A549 treated with ZK216348 at 1 μM for 4 hours (cell line): Measurements from ENCODE around the gene DNPH1. TPM values are rescaled to one million over a fixed set of nuclear protein-coding genes. Genes with fewer than 3 reads are reported as not detected.

ENCODE experiments used
- total RNA-seq: library from RNA; stranded (reverse); fragments of 200-300 nt; extraction: Qiagen RNA extraction; gene quantifications from 5 replicates; pipeline ENCODE4 v1.2.3, GENCODE V29; 2022; ENCODE audit warnings: low read depth

The DNPH1 gene, protein sequence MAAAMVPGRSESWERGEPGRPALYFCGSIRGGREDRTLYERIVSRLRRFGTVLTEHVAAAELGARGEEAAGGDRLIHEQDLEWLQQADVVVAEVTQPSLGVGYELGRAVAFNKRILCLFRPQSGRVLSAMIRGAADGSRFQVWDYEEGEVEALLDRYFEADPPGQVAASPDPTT
- total RNA-seq, result 55.7 to 104 TPM (median 97.9 TPM) in 5 replicates

DNA sequence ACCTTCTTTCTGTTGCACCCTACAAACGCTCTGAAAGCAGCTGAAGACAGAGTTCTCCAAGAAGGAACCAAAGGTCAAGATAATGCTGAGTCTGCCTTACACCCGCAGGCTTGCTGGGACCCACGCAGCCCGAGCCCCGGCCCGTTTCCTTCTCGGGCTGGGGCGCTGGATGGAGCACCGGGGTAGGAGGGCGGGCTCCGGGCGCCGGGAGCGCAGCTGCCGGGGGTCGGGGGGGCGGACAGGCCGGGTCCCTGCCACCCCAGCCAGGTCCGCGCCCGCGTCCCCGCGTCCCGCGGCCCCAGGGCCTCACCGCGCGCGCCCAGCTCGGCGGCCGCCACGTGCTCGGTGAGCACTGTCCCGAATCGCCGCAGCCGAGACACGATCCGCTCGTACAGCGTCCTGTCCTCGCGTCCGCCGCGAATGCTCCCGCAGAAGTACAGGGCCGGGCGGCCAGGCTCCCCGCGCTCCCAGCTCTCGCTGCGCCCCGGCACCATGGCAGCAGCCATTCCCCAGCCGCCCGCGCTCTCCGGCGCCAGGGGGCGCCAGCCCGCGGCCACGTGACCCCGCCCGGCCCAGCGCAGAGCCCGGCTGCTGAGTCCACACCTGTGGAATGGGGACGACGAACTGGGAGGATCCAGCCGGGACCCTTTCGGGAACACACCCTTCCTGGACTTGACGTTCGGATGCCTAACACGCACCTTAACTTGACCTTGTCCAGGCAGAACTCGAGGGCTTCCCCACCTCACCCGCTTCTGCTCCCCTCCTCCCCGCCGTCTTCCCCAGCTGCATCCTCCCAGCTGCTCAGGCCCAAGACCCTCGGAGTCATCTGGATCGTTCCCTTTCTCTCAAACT is at the start of gene DNPH1:
Gene DNPH1 (minus strand): TSS at position 531 of the 852 bp plus-strand sequence. CDS start 25 bp downstream, at position 506.

DNA sequence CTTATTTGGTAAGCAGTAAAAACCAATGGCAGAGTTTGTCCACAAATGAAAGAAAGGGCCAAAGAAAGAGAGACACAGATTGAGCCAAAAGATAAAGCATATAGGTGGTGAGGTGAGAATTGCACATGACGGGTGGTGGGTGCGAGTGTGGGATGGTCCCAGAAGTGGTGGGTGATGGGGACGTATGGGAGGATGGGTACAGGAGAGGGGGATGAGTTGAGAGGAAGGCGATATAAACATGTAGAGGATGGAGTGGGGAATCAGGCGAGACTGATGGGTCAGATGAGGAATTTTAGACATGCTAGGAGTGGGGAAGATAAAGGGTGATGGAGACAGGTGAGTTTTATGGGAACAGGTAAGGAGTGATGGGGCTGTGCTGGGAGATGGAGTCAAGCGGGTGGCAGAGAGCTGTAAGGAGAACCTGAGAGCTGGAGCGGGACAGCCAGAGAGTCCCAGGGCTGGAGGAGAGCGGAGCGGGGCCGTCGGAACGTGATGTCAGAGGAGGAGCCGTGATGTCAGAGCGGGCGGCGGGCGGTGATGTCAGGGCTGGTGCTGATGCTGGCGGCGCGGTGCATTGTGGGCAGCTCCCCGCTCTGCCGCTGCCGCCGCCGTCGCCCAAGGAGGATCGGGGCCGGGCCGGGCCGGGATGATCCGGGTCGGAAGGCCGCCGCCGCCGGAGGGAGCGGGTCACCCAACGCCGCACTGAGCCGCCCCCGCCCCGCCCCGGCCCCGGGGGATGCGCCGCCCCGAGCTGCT is 13.8 kb upstream of the DNPH1 start, which contains the start of gene TTBK1:
Gene TTBK1 (plus strand): TSS at position 574 of the 756 bp plus-strand sequence. CDS start 3,180 bp downstream, outside the sequence.

DNA sequence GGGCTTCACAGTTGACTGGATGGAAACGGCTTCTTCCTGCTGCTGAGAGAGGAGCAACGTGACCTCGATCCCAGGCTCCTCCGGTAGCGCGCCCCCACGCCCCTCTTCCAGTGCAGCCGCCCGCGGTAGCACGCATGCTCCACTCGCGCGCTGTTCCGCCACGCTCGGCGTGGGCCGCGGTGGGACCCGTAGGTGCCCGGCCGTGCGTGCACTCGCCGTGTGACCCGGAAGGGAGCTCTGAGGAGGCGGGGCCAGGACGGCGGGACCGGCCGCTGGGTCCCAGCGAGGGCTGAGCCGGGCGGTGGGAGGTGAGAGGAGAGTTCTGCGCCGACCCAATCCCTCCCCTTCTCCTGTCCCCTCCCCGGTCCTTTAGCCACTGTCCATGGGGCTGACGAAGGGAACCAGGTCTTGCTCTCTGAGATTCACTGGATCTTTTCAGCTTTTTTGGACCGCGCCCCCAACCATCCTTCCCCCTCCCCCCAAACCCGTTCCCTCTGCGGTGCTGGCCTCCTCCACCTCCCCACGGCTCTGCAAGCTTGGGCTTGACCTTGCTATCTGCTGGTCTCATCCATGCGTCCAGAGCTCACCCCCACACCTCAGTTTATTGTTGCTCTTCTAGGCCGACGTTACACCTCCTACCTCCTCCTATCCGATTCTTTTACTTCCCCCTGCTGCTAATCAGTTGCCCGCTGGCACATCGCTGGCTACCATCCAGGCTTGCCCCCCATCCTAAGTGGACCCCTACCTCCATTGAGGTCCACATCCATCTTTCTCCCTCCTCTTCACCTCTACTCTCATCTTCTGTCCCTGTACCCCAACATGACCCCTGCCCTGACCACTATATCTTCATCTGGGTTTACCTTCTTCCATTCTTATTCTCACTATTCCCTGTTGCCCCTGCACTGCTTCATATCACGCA is 47.1 kb downstream of the DNPH1 start, which contains the start of gene CUL9:
Gene CUL9 (plus strand): TSS at position 255 of the 919 bp plus-strand sequence. CDS start 2,115 bp downstream, outside the sequence.

Other genes with a start within 250 kb of the DNPH1 start
- 26.4 to 30.0 TPM (median 27.2 TPM) in 5 replicates for gene PPP2R5D, start 244.9 kb downstream of the DNPH1 start, total RNA-seq
- 90.3 to 112 TPM (median 91.5 TPM) in 5 replicates for gene MEA1, start 215.5 kb downstream of the DNPH1 start, total RNA-seq
- 22.2 to 31.7 TPM (median 30.9 TPM) in 5 replicates for gene KLHDC3, start 215.2 kb downstream of the DNPH1 start, total RNA-seq
- 67.6 to 88.6 TPM (median 72.1 TPM) in 5 replicates for gene RRP36, start 207.9 kb downstream of the DNPH1 start, total RNA-seq
- gene CUL7, start 175.6 kb downstream of the DNPH1 start, total RNA-seq, result 5.2 to 9.4 TPM (median 8.0 TPM) in 5 replicates
- 44.1 to 63.1 TPM (median 54.2 TPM) in 5 replicates for gene MRPL2, start 170.0 kb downstream of the DNPH1 start, total RNA-seq
- 4.4 to 7.9 TPM (median 6.8 TPM) in 5 replicates for gene KLC4, start 169.8 kb downstream of the DNPH1 start, total RNA-seq
- gene PTK7, start 153.2 kb downstream of the DNPH1 start, total RNA-seq, result 3.1 to 5.5 TPM (median 4.1 TPM) in 5 replicates
- 10.8 to 20.2 TPM (median 17.8 TPM) in 5 replicates for gene SRF, start 58.2 kb downstream of the DNPH1 start, total RNA-seq
- gene CUL9, start 47.3 kb downstream of the DNPH1 start, total RNA-seq, result 6.2 to 9.5 TPM (median 9.3 TPM) in 5 replicates
- gene TTBK1, start 14.0 kb upstream of the DNPH1 start, total RNA-seq, result 0.06 to 0.10 TPM (median 0.08 TPM) in 4 of 5 replicates, not detected in the other
- gene SLC22A7, start 68.8 kb upstream of the DNPH1 start, total RNA-seq, result not detected in 5 replicates
- 0.28 to 0.64 TPM (median 0.44 TPM) in 4 of 5 replicates, not detected in the other for gene CRIP3, start 79.3 kb upstream of the DNPH1 start, total RNA-seq
- gene ZNF318, start 140.2 kb upstream of the DNPH1 start, total RNA-seq, result 3.7 to 6.0 TPM (median 5.2 TPM) in 5 replicates
- gene ABCC10, start 198.1 kb upstream of the DNPH1 start, total RNA-seq, result 6.8 to 11.0 TPM (median 10.0 TPM) in 5 replicates
- gene DLK2, start 226.1 kb upstream of the DNPH1 start, total RNA-seq, result 3.6 to 7.8 TPM (median 7.3 TPM) in 5 replicates
- gene TJAP1, start 248.1 kb upstream of the DNPH1 start, total RNA-seq, result 13.1 to 21.7 TPM (median 18.4 TPM) in 5 replicates